ENCODE data around the gene MTCL3.

MTCL3 gene

DNA sequence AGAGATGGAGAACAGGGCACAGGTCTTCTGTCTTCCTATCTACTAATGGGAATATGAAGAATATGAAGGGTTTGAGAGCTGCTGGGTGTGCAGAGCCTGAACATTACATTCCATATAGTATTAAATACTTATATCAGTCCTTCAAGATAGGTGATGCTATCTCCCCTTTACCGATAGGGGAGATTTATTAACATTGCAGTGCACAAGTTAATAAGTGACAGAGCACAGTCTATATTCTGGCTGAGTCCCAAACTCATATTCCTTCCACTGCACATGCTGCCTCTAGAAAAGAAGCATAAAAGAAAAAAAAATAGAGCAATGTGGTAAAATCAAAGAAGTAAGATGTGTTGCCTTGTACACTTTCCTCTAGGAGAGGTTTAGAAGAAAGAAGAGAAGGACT lies 41.5 kb downstream of the MTCL3 start:
- TF ChIP-seq, protein P1, sequence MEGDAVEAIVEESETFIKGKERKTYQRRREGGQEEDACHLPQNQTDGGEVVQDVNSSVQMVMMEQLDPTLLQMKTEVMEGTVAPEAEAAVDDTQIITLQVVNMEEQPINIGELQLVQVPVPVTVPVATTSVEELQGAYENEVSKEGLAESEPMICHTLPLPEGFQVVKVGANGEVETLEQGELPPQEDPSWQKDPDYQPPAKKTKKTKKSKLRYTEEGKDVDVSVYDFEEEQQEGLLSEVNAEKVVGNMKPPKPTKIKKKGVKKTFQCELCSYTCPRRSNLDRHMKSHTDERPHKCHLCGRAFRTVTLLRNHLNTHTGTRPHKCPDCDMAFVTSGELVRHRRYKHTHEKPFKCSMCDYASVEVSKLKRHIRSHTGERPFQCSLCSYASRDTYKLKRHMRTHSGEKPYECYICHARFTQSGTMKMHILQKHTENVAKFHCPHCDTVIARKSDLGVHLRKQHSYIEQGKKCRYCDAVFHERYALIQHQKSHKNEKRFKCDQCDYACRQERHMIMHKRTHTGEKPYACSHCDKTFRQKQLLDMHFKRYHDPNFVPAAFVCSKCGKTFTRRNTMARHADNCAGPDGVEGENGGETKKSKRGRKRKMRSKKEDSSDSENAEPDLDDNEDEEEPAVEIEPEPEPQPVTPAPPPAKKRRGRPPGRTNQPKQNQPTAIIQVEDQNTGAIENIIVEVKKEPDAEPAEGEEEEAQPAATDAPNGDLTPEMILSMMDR (IDR thresholded peaks at IDR 0.05; ENCODE audit: insufficient read depth, low read depth, low read length, missing control alignments): no peak
- no peak for DNase-seq (ENCODE audit: low read depth)
- no peak overlapping the region for H3K4me3 ChIP-seq (ENCODE audit: low read depth, low read length)

DNA sequence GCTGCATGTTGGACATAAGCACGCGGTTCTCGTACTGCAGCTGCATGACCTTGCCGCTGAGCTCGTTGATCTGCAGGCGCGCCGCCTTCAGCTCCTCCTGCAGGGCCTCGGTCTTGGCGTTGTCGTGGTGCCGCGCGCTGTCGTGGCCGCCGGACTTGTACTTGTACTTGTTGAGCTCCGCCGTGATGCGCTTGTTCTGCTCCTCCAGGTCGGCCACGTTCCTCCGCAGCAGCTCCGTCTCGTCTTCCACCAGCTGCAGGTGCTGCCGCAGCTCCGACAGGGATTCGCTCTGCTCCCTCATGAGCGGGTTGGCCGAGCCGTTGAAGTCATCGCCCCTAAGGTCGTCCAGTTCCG lies 43.3 kb downstream of the MTCL3 start:
- TF ChIP-seq, protein P1 (IDR thresholded peaks at IDR 0.05; ENCODE audit: insufficient read depth, low read depth, low read length, missing control alignments): no peak
- peak; percentile 1 for DNase-seq (ENCODE audit: low read depth)
- H3K4me3 ChIP-seq (ENCODE audit: low read depth, low read length): no peak overlapping the region

DNA sequence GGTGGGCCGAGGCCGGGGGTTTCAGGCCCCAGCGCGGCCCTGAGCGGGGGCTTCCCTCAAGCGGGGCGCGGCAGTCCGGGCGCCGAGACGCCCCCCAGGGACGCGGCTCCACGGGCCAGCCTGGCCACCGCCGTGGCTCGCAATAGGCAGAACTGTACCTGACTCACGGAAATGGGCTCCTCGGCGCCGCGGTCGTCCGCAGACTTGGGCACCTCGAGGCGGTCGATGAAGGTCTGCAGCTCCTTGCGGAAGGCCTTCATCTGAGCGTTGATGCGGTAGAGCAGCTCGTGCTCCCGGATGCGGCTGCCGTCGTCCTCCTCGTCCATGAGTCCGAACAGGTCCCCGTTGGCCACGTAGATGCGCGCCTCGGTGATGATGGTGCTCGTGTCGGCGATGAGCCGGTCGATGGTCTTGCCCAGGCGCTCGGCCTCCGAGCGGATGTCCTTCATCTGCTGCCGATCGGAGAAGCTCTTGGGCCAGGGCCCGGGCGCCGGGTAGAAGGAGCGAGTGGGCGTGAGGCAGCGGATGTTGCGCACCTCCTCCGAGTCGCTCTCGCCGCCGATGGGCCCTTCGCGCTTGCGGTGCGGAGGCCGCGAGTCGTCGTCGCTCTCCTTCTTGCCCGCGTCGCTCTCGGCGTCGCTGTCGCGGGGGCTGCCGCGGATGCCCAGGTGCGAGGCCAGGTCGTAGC lies 43.9 kb downstream of the MTCL3 start:
- DNase-seq (ENCODE audit: low read depth): peak; percentile 1
- H3K4me3 ChIP-seq (ENCODE audit: low read depth, low read length): no peak overlapping the region
- TF ChIP-seq, protein P1 (IDR thresholded peaks at IDR 0.05; ENCODE audit: insufficient read depth, low read depth, low read length, missing control alignments): no peak

DNA sequence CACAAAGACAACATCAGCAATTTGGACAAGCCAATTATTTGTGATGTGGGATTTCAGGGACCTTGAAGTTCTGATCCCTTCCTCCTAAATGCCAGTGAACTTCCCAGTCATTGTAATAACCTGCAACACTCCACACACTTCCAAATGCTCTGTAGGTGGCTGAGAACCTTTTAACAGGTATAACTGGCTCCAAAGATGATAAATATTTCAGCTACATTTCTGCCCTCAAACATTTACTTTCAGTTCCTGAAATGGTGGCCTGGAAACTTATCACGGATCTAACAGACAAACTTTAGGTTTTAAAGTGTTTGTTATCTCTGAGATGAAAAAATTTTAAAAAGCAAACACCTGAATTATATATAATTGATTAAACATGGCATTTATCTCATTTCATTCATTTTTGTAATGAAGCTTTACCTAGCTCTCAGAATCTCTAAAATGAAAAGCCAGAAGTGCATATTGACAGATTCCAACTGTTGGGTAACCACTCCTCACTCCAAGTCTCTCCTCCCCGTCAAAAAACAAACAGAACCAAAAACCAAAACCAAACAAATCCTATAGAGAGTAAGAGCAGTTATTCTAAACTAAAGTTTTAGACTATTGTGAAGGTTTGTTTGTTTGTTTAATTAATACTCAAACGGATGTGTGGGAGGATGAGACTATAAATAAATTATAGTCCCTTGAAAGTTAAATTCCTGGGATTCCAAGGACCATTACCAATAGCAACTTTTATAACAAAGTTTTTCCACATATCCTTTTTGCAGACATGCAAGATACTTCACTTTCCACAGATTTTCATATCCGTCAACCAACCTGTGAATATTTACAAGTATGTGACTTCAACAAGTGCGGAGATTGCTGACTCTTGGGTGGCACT lies 47.5 kb downstream of the MTCL3 start:
- TF ChIP-seq, protein P1 (IDR thresholded peaks at IDR 0.05; ENCODE audit: insufficient read depth, low read depth, low read length, missing control alignments): no peak
- no peak for DNase-seq (ENCODE audit: low read depth)
- H3K4me3 ChIP-seq (ENCODE audit: low read depth, low read length): no peak overlapping the region

DNA sequence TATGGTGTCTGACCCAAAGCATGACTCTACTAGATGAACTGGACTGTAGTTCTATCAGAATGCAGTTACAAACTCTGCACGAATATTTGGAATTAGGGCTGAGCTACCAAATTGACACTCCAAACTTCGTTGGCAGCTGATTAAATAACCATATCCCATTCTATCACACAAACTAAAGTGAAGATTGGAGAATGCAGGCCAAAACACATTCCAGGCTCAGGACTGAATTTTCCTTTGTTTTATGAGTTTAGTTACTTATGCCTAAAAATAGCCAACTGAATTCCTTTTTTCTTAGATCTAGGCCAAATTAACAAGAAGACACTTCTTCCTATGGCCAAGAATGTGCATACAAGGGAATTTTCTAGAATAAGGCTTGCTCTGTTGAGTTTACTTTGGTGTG lies 50.2 kb downstream of the MTCL3 start:
- DNase-seq (ENCODE audit: low read depth): no peak
- TF ChIP-seq, protein P1 (IDR thresholded peaks at IDR 0.05; ENCODE audit: insufficient read depth, low read depth, low read length, missing control alignments): no peak
- H3K4me3 ChIP-seq (ENCODE audit: low read depth, low read length): no peak overlapping the region

DNA sequence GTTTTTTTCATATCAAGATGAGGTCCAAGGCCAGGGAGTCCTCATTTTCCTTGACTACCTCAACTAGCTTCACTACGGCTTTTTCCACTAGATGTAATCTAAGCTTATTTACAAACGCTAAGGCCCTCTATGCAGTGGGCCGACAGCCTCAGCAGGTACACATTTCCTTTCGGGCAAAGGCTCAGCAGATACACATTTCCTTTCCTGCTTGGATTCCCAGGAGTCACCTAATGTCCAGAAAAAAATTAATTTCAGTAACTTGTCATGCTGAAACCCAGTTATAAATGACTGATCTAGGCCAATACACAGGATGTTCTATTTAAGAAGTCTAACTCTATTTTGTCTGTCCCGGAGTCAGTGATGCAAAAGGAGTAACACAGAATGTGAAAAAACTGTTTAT lies 52.7 kb downstream of the MTCL3 start:
- DNase-seq (ENCODE audit: low read depth): no peak

More for the DNA sequence above, 52.7 kb downstream of the MTCL3 start:
- H3K4me3 ChIP-seq (ENCODE audit: low read depth, low read length): no peak overlapping the region
- TF ChIP-seq, protein P1 (IDR thresholded peaks at IDR 0.05; ENCODE audit: insufficient read depth, low read depth, low read length, missing control alignments): no peak

Data from GM12865 (cell line).